Measurements from ENCODE around the gene PRICKLE3. TPM values are rescaled to one million over a fixed set of nuclear protein-coding genes. Genes with fewer than 3 reads are reported as not detected.
"Not testable (repeated sequence)": the region's sequence is repeated elsewhere in the genome, so short reads cannot be mapped to it uniquely, and the experiment has no call there.

PRICKLE3 gene
- total and polyA plus RNA-seq, 4 experiments from 2014 or later, result 0.73 to 12.3 (median 8.3) TPM

DNA sequence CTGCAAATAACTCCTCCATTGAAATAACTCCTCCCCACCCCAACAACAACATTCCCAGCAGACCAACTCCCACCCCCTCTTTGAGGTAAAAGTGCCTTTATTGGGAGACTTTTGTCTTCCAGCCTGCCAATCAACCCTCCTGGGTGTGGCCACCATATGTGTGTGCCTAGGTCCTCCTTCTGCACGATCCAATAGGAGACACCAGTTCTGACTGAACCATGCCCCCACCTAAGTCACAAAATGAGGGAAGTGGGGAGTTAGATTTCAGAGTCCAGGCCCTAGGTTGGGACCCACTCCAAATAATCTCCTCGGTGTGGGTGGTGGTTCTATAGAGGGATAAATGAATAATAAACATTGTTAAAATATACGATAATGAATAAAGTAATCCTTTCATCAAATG is 11.4 kb downstream of the PRICKLE3 start:
- H3K4me3 Mint-ChIP-seq, result no peak overlapping the region
- Histone ChIP-seq H3K4me1 (ENCODE audit: insufficient read depth, low read length) (peaks cover 15% of the 10 kb centered on the region), H3K9me3 (ENCODE audit: control insufficient read depth in 1 of 2, low read length in 2 of 2) (no peaks in the 10 kb centered on the region), H3K4me3 (ENCODE audit: low read length in 2 of 2) (no peak overlapping the region), H3K27ac (ENCODE audit: low read depth, low read length) (no peak overlapping the region), H3K36me3 (ENCODE audit: insufficient read depth, low read length) (peaks cover 10% of the 10 kb centered on the region), H3K27me3 (ENCODE audit: insufficient read depth, low read length) (no peaks in the 10 kb centered on the region)
- no peaks in the 10 kb centered on the region for H3K27me3 Mint-ChIP-seq
- ChIA-PET POLR2A (ENCODE audit: partially characterized antibody) (interaction anchor here (1.1 to 1.7 kb wide), 2 partner anchors 8 to 16 kb away, joined by 5 to 6 read pairs; no protein-coding TSS in a partner anchor), CTCF (ENCODE audit: partially characterized antibody) (no interaction called here)
- no peak for DNase-seq
- peak overlapping the region in 3 of 7 donors; percentile 42 to 73 (median 73) for H3K27ac Mint-ChIP-seq
- H3K4me1 Mint-ChIP-seq, result peaks cover 8 to 35% (median 15%) of the 10 kb centered on the region in 4 donors
- H3K9me3 Mint-ChIP-seq, result peaks cover 0 to 1% (median 0%) of the 10 kb centered on the region in 8 donors
- peaks cover 14 to 44% of the 10 kb centered on the region in 2 donors for H3K36me3 Mint-ChIP-seq
- intact Hi-C loops (cut with micrococcal nuclease), result no loop called here

DNA sequence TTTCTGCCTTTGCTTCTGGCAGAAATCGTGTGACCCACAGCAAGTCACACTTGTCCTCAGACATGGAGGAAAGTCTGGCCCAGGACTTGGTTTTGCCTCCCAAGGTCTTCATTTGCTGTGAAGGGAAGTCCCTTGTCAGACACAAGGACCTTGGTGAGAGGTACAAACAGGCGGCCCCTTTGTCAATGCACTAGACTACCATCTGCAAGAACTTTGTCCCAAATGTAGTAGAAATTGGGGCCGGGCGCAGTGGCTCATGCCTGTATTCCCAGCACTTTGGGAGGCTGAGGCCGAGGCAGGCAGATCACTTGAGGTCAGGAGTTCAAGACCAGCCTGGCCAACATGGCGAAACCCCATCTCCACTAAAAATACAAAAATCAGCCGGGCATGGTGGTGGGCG is 12.6 kb downstream of the PRICKLE3 start:
- DNase-seq; POLR2A ChIA-PET (ENCODE audit: partially characterized antibody); H3K4me3 ChIP-seq (ENCODE audit: low read length in 2 of 2); H3K27me3 Mint-ChIP-seq; H3K27me3 ChIP-seq (ENCODE audit: insufficient read depth, low read length); CTCF ChIA-PET (ENCODE audit: partially characterized antibody); H3K9me3 Mint-ChIP-seq; H3K9me3 ChIP-seq (ENCODE audit: control insufficient read depth in 1 of 2, low read length in 2 of 2): not testable (repeated sequence)
- Histone ChIP-seq H3K4me1 (ENCODE audit: insufficient read depth, low read length) (peaks cover 15% of the 10 kb centered on the region), H3K36me3 (ENCODE audit: insufficient read depth, low read length) (peaks cover 10% of the 10 kb centered on the region), H3K27ac (ENCODE audit: low read depth, low read length) (peak overlapping the region; percentile 76)
- Mint-ChIP-seq H3K4me3 (peak overlapping the region in 5 of 8 donors; percentile 81 to 90 (median 86)), H3K4me1 (peaks cover 8 to 40% (median 15%) of the 10 kb centered on the region in 4 donors), H3K27ac (peak overlapping the region; percentile 34 to 91 (median 85)), H3K36me3 (peaks cover 14 to 37% of the 10 kb centered on the region in 2 donors)
- intact Hi-C loops (cut with micrococcal nuclease), result loop anchor here (2.0 kb wide), 1 partner anchor 13 kb away; the partner anchor contains the start of gene PRICKLE3

GRCh38 chrX:49172280-49172780 is 13.8 kb downstream of the PRICKLE3 start:
- Histone ChIP-seq H3K9me3 (ENCODE audit: control insufficient read depth in 1 of 2, low read length in 2 of 2) (no peaks in the 10 kb centered on the region), H3K4me3 (ENCODE audit: low read length in 2 of 2) (peak overlapping the region; percentile 52 to 54), H3K36me3 (ENCODE audit: insufficient read depth, low read length) (peaks cover 10% of the 10 kb centered on the region), H3K27me3 (ENCODE audit: insufficient read depth, low read length) (no peaks in the 10 kb centered on the region), H3K4me1 (ENCODE audit: insufficient read depth, low read length) (peaks cover 27% of the 10 kb centered on the region), H3K27ac (ENCODE audit: low read depth, low read length) (peak overlapping the region; percentile 76)
- peaks cover 11 to 33% of the 10 kb centered on the region in 2 donors for H3K36me3 Mint-ChIP-seq
- intact Hi-C loops (cut with micrococcal nuclease), result loop anchor here (2.0 kb wide), 1 partner anchor 14 kb away; the partner anchor contains the start of gene PRICKLE3
- H3K27me3 Mint-ChIP-seq, result no peaks in the 10 kb centered on the region
- H3K9me3 Mint-ChIP-seq, result peaks cover 0 to 1% (median 0%) of the 10 kb centered on the region in 8 donors
- H3K4me1 Mint-ChIP-seq, result peaks cover 14 to 42% (median 23%) of the 10 kb centered on the region in 4 donors
- DNase-seq, result peak; percentile 49 to 75 (median 58)
- peak overlapping the region; percentile 85 to 93 (median 86) for H3K27ac Mint-ChIP-seq
- ChIA-PET CTCF (ENCODE audit: partially characterized antibody) (interaction anchor here (1.0 to 1.1 kb wide), 2 partner anchors 8 to 30 kb away, joined by 4 to 5 read pairs; no protein-coding TSS in a partner anchor), POLR2A (ENCODE audit: partially characterized antibody) (interaction anchor here (0.8 to 2.5 kb wide), 13 partner anchors 9 to 215 kb away, joined by 3 to 15 read pairs (median 5); partner anchors contain the start of genes KCND1, OTUD5, PPP1R3F and WDR45)
- peak overlapping the region; percentile 84 to 91 (median 88) for H3K4me3 Mint-ChIP-seq

GRCh38 chrX:49171752-49172279 is 14.4 kb downstream of the PRICKLE3 start, which contains the start of gene PLP2:
Gene PLP2 (plus strand): TSS chrX:49171898. CDS start chrX:49172001, 103 bp downstream.
- no peaks in the 10 kb centered on the region for H3K27me3 Mint-ChIP-seq
- no peaks in the 10 kb centered on the region for H3K9me3 ChIP-seq (ENCODE audit: control insufficient read depth in 1 of 2, low read length in 2 of 2)
- H3K4me1 Mint-ChIP-seq, result peaks cover 14 to 47% (median 24%) of the 10 kb centered on the region in 4 donors
- ChIA-PET CTCF (ENCODE audit: partially characterized antibody) (interaction anchor here (1.0 to 1.1 kb wide), 3 partner anchors 8 to 30 kb away, joined by 4 to 5 read pairs (median 4); no protein-coding TSS in a partner anchor), POLR2A (ENCODE audit: partially characterized antibody) (interaction anchor here (0.8 to 2.5 kb wide), 12 partner anchors 9 to 214 kb away, joined by 3 to 15 read pairs (median 5); partner anchors contain the start of genes KCND1, OTUD5, PPP1R3F and WDR45)
- H3K27me3 ChIP-seq (ENCODE audit: insufficient read depth, low read length), result no peaks in the 10 kb centered on the region
- H3K4me3 ChIP-seq (ENCODE audit: low read length in 2 of 2), result peak within 1 kb of the TSS; percentile 52 to 54
- H3K27ac Mint-ChIP-seq, result peak within 1 kb of the TSS; percentile 85 to 93 (median 86)
- peaks cover 10% of the 10 kb centered on the region for H3K36me3 ChIP-seq (ENCODE audit: insufficient read depth, low read length)
- DNase-seq, result peak; percentile 37 to 83 (median 46)
- H3K9me3 Mint-ChIP-seq, result peaks cover 0 to 1% (median 0%) of the 10 kb centered on the region in 8 donors
- intact Hi-C loops (cut with micrococcal nuclease), result loop anchor here (2.0 kb wide), 1 partner anchor 15 kb away; the partner anchor contains the start of gene PRICKLE3
- H3K4me3 Mint-ChIP-seq, result peak within 1 kb of the TSS; percentile 84 to 91 (median 88)
- peaks cover 10 to 31% of the 10 kb centered on the region in 2 donors for H3K36me3 Mint-ChIP-seq
- H3K27ac ChIP-seq (ENCODE audit: low read depth, low read length), result peak within 1 kb of the TSS; percentile 76
- H3K4me1 ChIP-seq (ENCODE audit: insufficient read depth, low read length), result peaks cover 32% of the 10 kb centered on the region

DNA sequence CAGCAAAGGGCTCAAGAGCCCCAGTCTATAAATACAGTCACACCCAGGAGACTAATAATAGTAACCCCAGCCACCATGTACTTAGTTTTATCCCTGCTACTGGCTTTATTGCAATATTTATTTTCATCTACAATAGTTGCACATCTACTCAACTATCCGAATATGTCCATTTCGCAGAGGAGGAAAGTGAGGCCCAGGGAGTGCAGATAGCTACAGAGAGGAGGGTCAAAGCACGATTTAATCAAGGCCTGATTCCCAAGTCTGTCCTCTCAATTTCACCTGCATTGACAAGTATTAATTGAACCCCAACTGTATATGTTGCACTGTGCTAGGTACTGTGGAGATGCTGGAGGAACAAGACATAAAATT is 18.4 kb downstream of the PRICKLE3 start:
- DNase-seq, result no peak
- Histone ChIP-seq H3K36me3 (ENCODE audit: insufficient read depth, low read length) (no peaks in the 10 kb centered on the region), H3K4me1 (ENCODE audit: insufficient read depth, low read length) (peaks cover 42% of the 10 kb centered on the region), H3K27me3 (ENCODE audit: insufficient read depth, low read length) (no peaks in the 10 kb centered on the region), H3K27ac (ENCODE audit: low read depth, low read length) (peak overlapping the region; percentile 63), H3K4me3 (ENCODE audit: low read length in 2 of 2) (peak overlapping the region in 1 of 2 donors; percentile 54), H3K9me3 (ENCODE audit: control insufficient read depth in 1 of 2, low read length in 2 of 2) (no peaks in the 10 kb centered on the region)
- Mint-ChIP-seq H3K27me3 (no peaks in the 10 kb centered on the region), H3K9me3 (peaks cover 0 to 4% (median 0%) of the 10 kb centered on the region in 8 donors), H3K27ac (peak overlapping the region; percentile 85 to 98 (median 95)), H3K4me3 (peak overlapping the region; percentile 68 to 95 (median 87)), H3K4me1 (peaks cover 14 to 56% (median 28%) of the 10 kb centered on the region in 4 donors), H3K36me3 (peaks cover 0 to 3% of the 10 kb centered on the region in 2 donors)
- CTCF ChIA-PET (ENCODE audit: partially characterized antibody), result interaction anchor here (1.0 to 4.8 kb wide), 8 partner anchors 9 to 24 kb away, joined by 3 to 31 read pairs (median 6); partner anchors contain the start of gene PRICKLE3
- intact Hi-C loops (cut with micrococcal nuclease), result loop anchor here (2.0 to 10.0 kb wide), 2 partner anchors 45 to 93 kb away; partner anchors contain the start of genes GPKOW, PRAF2 and WDR45
- POLR2A ChIA-PET (ENCODE audit: partially characterized antibody), result interaction anchor here (0.6 to 2.6 kb wide), 11 partner anchors 10 to 256 kb away, joined by 3 to 37 read pairs (median 9); partner anchors contain the start of genes CCDC22, PRICKLE3 and WDR45

DNA sequence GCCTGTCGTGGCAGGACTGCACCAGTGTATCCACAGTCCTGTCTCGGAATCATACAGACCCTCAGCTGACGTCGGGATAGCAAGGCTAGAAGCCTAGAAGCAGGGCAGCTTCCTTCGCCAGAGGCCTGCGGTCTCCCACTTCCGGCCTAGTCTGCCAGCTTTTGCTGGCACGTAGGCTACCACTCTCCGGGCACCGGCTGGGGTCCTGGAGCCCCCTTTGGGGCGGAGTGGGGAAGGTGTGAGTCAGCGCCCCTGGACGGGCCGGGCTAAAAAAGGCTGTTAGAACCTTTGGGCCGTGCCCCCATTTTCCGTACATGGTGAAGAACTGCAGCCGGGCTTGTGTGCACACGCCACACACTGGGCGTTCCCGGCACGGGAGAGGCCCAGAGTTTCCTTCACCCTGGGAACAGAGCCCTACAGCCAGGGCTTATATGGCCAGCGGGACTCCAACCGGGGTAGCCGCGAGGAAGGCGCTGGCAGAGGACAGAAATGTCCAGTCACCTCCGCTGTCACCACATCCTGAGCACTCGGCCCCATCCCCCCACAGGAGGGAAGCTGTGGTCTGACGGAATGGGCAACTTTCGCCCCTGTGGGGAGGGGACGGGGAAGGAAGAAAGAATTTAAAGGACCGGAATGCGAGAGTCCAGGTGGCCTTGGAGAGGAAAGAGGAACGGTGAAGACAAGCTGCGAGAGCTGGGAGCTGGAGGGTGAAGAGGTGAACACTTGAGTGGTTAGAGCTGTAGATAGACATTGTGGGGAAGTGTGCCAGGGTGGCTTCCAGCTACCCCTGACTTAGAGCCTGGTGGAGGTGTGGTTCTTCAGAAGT is 19.0 kb downstream of the PRICKLE3 start:
- no peaks in the 10 kb centered on the region for H3K9me3 ChIP-seq (ENCODE audit: control insufficient read depth in 1 of 2, low read length in 2 of 2)
- no peaks in the 10 kb centered on the region for H3K36me3 ChIP-seq (ENCODE audit: insufficient read depth, low read length)
- peaks cover 41% of the 10 kb centered on the region for H3K4me1 ChIP-seq (ENCODE audit: insufficient read depth, low read length)
- peaks cover 0 to 1% of the 10 kb centered on the region in 2 donors for H3K36me3 Mint-ChIP-seq
- H3K27ac Mint-ChIP-seq, result peak overlapping the region; percentile 93 to 98 (median 97)
- H3K4me3 Mint-ChIP-seq, result peak overlapping the region; percentile 85 to 95 (median 88)
- POLR2A ChIA-PET (ENCODE audit: partially characterized antibody), result interaction anchor here (0.6 to 2.6 kb wide), 27 partner anchors 8 to 366 kb away, joined by 3 to 37 read pairs (median 4); partner anchors contain the start of genes CCDC22, GRIPAP1, HDAC6 and PPP1R3F
- H3K27me3 Mint-ChIP-seq, result no peaks in the 10 kb centered on the region
- peak overlapping the region; percentile 63 for H3K27ac ChIP-seq (ENCODE audit: low read depth, low read length)
- H3K4me1 Mint-ChIP-seq, result peaks cover 14 to 53% (median 27%) of the 10 kb centered on the region in 4 donors
- CTCF ChIA-PET (ENCODE audit: partially characterized antibody), result interaction anchor here (1.0 to 4.8 kb wide), 9 partner anchors 9 to 29 kb away, joined by 3 to 31 read pairs (median 7); partner anchors contain the start of gene PRICKLE3
- intact Hi-C loops (cut with micrococcal nuclease), result loop anchor here (2.0 to 10.0 kb wide), 2 partner anchors 44 to 92 kb away; partner anchors contain the start of genes GPKOW, PRAF2 and WDR45
- H3K9me3 Mint-ChIP-seq, result peaks cover 0 to 4% (median 0%) of the 10 kb centered on the region in 8 donors
- H3K4me3 ChIP-seq (ENCODE audit: low read length in 2 of 2), result peak overlapping the region; percentile 30 to 54
- no peaks in the 10 kb centered on the region for H3K27me3 ChIP-seq (ENCODE audit: insufficient read depth, low read length)
- DNase-seq, result peak; percentile 56 to 89 (median 62)
